Tibial nerve (tissue), 4 donors: ENCODE data around the gene HGF.

Experiments
- CTCF ChIP-seq, 5 experiments: fragments of 200-600 bp in 3 of 5; fragments of 450-650 bp in 2 of 5; sonication (generic) in 3 of 5; IDR thresholded peaks; one replicate each; pipeline ENCODE4 v1.5.1; 2016 to 2019; ENCODE audit warnings: antibody characterized with exemption in 5 of 5, mild to moderate bottlenecking in 3 of 5, moderate library complexity in 2 of 5
- EP300 ChIP-seq, 2 donors: sonication (generic); formaldehyde crosslinking; IDR thresholded peaks; one replicate each; pipeline ENCODE4 v1.6.1; 2017; ENCODE audit warnings: antibody characterized with exemption in 2 of 2, mild to moderate bottlenecking in 1 of 2
- POLR2A ChIP-seq, 2 donors: fragments of 450-650 bp; IDR thresholded peaks; one replicate each; pipeline ENCODE4 v1.6.1; 2017; ENCODE audit warnings: antibody characterized with exemption in 2 of 2, mild to moderate bottlenecking in 2 of 2, moderate library complexity in 2 of 2

GRCh38 chr7:81752318-81752714 lies 17.5 kb downstream of the HGF start:
- TF ChIP-seq CTCF (IDR thresholded peaks at IDR 0.05) = no peak
- no peak for TF ChIP-seq POLR2A (IDR thresholded peaks at IDR 0.05)
- TF ChIP-seq EP300 (IDR thresholded peaks at IDR 0.05) = no peak
